PFSK-1 (cell line): Measurements from ENCODE around the gene PAX8.

Experiments
- POLR2AphosphoS5 ChIP-seq: IDR thresholded peaks from 2 replicates; pipeline ENCODE4 v1.6.1; 2012; ENCODE audit warnings: low read depth, mild to moderate bottlenecking, control low read depth, low read length, moderate library complexity
- TAF1 ChIP-seq: IDR thresholded peaks from 2 replicates; pipeline ENCODE4 v1.6.1; 2012; ENCODE audit warnings: low read length, control low read depth, borderline replicate concordance; ENCODE audit not compliant: insufficient read depth

DNA sequence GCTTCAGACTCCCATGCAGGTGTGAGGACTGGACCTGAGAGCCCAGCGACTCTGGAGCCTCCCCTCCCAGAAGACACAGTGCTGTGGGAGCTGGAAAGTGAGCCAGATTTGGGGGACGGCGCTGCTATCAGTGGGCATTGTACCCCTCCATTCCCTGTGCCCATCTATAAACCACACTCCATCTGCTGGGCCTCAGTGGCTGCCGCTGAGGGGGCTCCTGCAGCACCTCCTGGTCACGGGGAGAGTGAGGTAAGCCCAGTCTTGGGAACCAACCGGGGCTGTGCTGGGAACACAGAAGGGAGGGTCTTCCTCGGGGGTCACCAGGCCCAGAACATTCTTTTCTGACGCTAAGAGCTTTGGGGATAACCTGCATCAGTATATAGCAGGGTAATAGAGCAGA lies 95.5 kb downstream of the PAX8 start:
- TF ChIP-seq POLR2AphosphoS5 (no peak), TAF1 (no peak)
